Right lobe of liver (tissue), 6 donors: ENCODE data around the gene PPP1R9A. TPM values are rescaled to one million over a fixed set of nuclear protein-coding genes. Genes with fewer than 3 reads are reported as not detected.
"Not testable (repeated sequence)": the region's sequence is repeated elsewhere in the genome, so short reads cannot be mapped to it uniquely, and the experiment has no call there.

ENCODE experiments used
- ATAC-seq, 4 donors: fragments of 200-7000 bp; cut with Tn5 transposase; one replicate each; pipeline ENCODE4 v1.9.1; 2020; ENCODE audit warnings: mild to moderate bottlenecking in 4 of 4, moderate library complexity in 4 of 4
- DNase-seq, 3 donors: peaks; one replicate each; pipeline ENCODE4 v3.0.0-alpha.2; 2020
- H3K27ac ChIP-seq, 3 donors: fragments of 200-600 bp; one replicate each; pipeline ENCODE4 v1.8.0; 2022
- H3K27me3 ChIP-seq, 2 donors: fragments of 200-600 bp; one replicate each; pipeline ENCODE4 v1.8.0; 2022
- H3K36me3 ChIP-seq, 4 donors: fragments of 200-600 bp; sonication (generic) in 1 of 4; one replicate each; pipeline versions ENCODE4 v1.5.1 to v1.8.0; 2017 to 2022; ENCODE audit warnings: control low read depth in 1 of 4
- H3K4me1 ChIP-seq, 4 donors: fragments of 200-600 bp; sonication (generic) in 1 of 4; one replicate each; pipeline versions ENCODE4 v1.5.1 to v1.8.0; 2017 to 2022; ENCODE audit warnings: control low read depth in 1 of 4
- H3K4me3 ChIP-seq, 3 donors: fragments of 200-600 bp; one replicate each; pipeline ENCODE4 v1.8.0; 2022
- H3K9me3 ChIP-seq, 4 donors: fragments of 200-600 bp; sonication (generic) in 1 of 4; one replicate each; pipeline versions ENCODE4 v1.5.1 to v1.8.0; 2017 to 2022; ENCODE audit warnings: control low read depth in 1 of 4
- POLR2A ChIP-seq: fragments of 450-650 bp; IDR thresholded peaks from one replicate; pipeline ENCODE4 v1.6.1; 2017; ENCODE audit warnings: antibody characterized with exemption, mild to moderate bottlenecking
- WGBS: methylation state at CpG from one replicate; pipeline ENCODE4 v1.1.6; 2018; ENCODE audit warnings: low coverage, low lambda C conversion rate; ENCODE audit not compliant: insufficient coverage; ENCODE audit errors: missing lambda C conversion rate; 5-methylcytosine and 5-hydroxymethylcytosine counted together
- intact Hi-C, 2 donors: fragments of 100-400 bp; cut with DNase I; formaldehyde crosslinking; loops; one replicate each; pipeline versions ENCODE4 v1.11.2 to v1.14.1; 2022
- total RNA-seq, 6 experiments: library from RNA; depleted of rRNA in 2 of 6; stranded (reverse); fragments of >200 nt in 2 of 6; fragmentation: NEBNext Ultra II Directional in 3 of 6; extraction: Animal tissue kit (Norgen Biotek cat#: 25700) in 3 of 6; gene quantifications; one replicate each; pipeline versions ENCODE4 v1.1.0 to v1.2.4, GENCODE V29; 2016 to 2023
- TF ChIP-seq, protein P1 (sequence below), 4 donors: fragments of 200-600 bp in 3 of 4; fragments of 450-650 bp in 1 of 4; IDR thresholded peaks; one replicate each; pipeline versions ENCODE4 v1.5.1 to v1.8.0; 2016 to 2022; ENCODE audit warnings: antibody characterized with exemption in 4 of 4, mild to moderate bottlenecking in 2 of 4
- donor health status: DM: no; HTN: yes; CAD: no.
- donor health status: DM: no; HTN: no; CAD: no.
- donor health status: DM: no; HTN: no; CAD: no.
- donor health status: DM: no; HTN: yes; CAD: no.
- donor health status: DM: no; HTN: yes; CAD: no.

Gene PPP1R9A
- total RNA-seq, 6 experiments from 2014 or later = 0.49 to 2.0 (median 0.81) TPM

DNA sequence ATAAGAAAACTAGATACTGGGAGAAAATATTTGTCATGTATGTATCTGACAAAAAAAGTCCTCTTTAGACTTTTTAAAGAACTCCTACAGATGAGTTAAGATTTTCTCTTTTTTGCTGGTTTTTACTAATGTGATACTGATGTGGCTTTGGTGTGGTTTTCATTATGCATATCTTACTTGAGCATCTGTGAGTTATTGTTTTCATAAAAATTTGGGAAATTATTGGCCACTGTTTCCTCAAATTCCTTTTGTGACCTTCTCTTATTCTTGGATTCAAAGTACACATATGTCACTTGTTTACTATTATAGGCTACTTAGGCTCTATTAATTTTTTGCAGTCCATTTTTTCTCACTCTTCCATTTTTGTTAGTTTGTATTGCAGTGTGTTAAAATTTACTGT is 89.0 kb downstream of the PPP1R9A start:
- no peak for ATAC-seq
- intact Hi-C loops = no loop called here
- no peaks in the 10 kb centered on the region for H3K4me1 ChIP-seq
- H3K36me3 ChIP-seq = no peaks in the 10 kb centered on the region
- no peaks in the 10 kb centered on the region for H3K27me3 ChIP-seq
- DNase-seq = no peak
- no peak overlapping the region for H3K27ac ChIP-seq
- no peaks in the 10 kb centered on the region for H3K9me3 ChIP-seq
- H3K4me3 ChIP-seq = no peak overlapping the region
- TF ChIP-seq POLR2A = no peak
- TF ChIP-seq, protein P1, sequence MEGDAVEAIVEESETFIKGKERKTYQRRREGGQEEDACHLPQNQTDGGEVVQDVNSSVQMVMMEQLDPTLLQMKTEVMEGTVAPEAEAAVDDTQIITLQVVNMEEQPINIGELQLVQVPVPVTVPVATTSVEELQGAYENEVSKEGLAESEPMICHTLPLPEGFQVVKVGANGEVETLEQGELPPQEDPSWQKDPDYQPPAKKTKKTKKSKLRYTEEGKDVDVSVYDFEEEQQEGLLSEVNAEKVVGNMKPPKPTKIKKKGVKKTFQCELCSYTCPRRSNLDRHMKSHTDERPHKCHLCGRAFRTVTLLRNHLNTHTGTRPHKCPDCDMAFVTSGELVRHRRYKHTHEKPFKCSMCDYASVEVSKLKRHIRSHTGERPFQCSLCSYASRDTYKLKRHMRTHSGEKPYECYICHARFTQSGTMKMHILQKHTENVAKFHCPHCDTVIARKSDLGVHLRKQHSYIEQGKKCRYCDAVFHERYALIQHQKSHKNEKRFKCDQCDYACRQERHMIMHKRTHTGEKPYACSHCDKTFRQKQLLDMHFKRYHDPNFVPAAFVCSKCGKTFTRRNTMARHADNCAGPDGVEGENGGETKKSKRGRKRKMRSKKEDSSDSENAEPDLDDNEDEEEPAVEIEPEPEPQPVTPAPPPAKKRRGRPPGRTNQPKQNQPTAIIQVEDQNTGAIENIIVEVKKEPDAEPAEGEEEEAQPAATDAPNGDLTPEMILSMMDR (IDR thresholded peaks at IDR 0.05) = no peak

DNA sequence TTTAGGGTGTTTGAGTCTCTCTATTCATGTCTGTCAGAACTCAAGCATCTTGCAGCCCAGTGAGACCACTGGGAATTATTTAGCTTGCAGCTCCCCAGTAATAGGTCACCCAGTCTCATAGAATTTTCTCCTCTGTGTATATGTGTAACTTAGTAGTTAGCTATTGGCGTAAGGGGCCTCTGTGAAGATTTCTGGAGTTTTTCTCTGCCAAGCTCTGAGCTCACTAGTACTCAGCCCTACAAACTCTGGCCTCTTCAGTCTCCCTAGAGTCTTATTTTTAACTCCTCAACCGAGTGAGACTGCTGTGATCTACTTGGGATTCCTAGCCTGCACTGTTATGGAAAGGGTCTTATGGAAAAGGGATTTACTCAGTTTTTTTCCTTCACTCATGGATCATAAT is 90.2 kb downstream of the PPP1R9A start:
- no peak for TF ChIP-seq POLR2A
- TF ChIP-seq, protein P1 (IDR thresholded peaks at IDR 0.05) = no peak
- DNase-seq (no peak), ATAC-seq (no peak)
- 74% methylated on average over 2 of the region's 2 CpGs for WGBS
- Histone ChIP-seq H3K4me1 (no peaks in the 10 kb centered on the region), H3K27ac (no peak overlapping the region), H3K27me3 (no peaks in the 10 kb centered on the region), H3K9me3 (no peaks in the 10 kb centered on the region), H3K4me3 (no peak overlapping the region), H3K36me3 (no peaks in the 10 kb centered on the region)
- intact Hi-C loops = no loop called here

DNA sequence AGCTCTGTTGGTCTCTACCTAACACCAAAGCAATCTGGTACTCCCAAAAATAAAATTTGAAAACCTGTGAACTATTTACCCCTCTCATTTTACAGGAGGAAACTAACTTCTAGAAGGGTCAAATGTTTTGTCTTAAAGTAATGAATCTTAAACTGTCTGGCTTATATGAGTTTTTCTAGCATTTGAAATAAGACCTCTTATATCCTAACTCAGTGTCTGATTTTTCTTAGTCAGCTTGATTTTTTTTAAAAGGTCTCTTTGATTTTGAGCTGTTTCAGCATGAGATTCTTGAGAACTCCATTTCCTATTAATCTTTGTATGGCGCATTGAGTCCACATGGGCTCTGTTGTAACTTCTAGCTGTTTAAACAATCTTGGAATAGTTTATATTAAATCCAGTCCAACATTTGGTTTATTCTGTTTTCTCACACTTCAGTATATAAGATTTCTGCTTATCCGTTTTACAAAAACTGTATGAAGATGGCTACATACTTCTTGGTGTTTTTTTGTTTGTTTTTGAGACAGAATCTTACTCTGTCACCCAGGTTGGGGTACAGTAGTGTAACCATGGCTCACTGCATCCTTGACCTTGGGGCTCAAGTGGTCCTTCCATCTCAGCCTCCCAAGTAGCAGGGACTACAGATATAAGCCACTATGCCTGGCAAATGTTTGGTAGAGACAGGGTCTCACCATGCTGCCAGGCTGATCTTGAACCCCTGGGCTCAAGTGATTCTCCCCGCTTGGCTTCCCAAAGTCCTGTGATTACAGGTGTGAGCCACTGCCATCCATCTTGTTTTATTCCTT is 91.1 kb downstream of the PPP1R9A start:
- ATAC-seq = no peak
- Histone ChIP-seq H3K4me3 (no peak overlapping the region), H3K4me1 (no peaks in the 10 kb centered on the region), H3K36me3 (no peaks in the 10 kb centered on the region), H3K9me3 (no peaks in the 10 kb centered on the region), H3K27ac (no peak overlapping the region), H3K27me3 (no peaks in the 10 kb centered on the region)
- TF ChIP-seq POLR2A = no peak
- TF ChIP-seq, protein P1 (IDR thresholded peaks at IDR 0.05) = no peak
- no peak for DNase-seq
- 86% methylated on average over 3 of the region's 3 CpGs for WGBS
- intact Hi-C loops = no loop called here

DNA sequence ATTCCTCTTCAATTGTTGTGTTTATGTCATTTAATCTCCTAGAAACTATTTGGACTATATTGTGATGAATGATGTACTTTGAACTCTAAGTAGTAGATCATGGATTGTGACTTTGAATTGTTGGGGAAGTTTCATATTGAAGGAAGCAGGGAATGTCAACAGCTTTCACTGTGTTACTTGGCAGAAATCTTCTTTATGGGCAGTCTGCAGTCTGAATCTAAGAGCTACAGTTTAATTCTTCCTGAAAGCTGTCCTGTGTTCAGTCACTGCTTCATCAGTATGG is 91.6 kb downstream of the PPP1R9A start:
- DNase-seq = no peak
- ATAC-seq = no peak
- Histone ChIP-seq H3K36me3 (no peaks in the 10 kb centered on the region), H3K4me1 (no peaks in the 10 kb centered on the region), H3K4me3 (no peak overlapping the region), H3K27ac (no peak overlapping the region), H3K27me3 (no peaks in the 10 kb centered on the region), H3K9me3 (no peaks in the 10 kb centered on the region)
- intact Hi-C loops = no loop called here
- no peak for TF ChIP-seq POLR2A
- TF ChIP-seq, protein P1 (IDR thresholded peaks at IDR 0.05) = no peak

DNA sequence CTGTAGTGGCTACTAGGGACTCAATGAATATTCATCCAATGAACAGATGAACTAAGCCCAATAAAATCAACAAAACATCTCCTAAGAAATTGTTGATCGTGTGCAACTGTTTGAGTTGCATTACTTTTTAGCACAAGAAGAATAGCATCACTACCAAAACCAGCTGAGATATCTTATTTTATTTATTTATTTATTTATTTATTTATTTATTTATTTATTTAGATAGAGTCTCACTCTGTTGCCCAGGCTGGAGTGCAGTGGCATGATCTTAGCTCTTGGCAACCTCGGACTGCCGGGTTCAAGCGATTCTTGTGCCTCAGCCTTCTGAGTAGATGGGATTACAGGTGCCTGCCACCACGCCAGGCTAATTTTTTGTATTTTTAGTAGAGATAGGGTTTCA is 92.2 kb downstream of the PPP1R9A start:
- 88% methylated on average over 1 of the region's 5 CpGs for WGBS
- intact Hi-C loops, H3K4me1 ChIP-seq, H3K4me3 ChIP-seq, DNase-seq, ATAC-seq, H3K27me3 ChIP-seq, H3K9me3 ChIP-seq, H3K36me3 ChIP-seq, H3K27ac ChIP-seq: not testable (repeated sequence)
